ENCODE measurements around the gene ATXN10.

ATXN10 gene

DNA sequence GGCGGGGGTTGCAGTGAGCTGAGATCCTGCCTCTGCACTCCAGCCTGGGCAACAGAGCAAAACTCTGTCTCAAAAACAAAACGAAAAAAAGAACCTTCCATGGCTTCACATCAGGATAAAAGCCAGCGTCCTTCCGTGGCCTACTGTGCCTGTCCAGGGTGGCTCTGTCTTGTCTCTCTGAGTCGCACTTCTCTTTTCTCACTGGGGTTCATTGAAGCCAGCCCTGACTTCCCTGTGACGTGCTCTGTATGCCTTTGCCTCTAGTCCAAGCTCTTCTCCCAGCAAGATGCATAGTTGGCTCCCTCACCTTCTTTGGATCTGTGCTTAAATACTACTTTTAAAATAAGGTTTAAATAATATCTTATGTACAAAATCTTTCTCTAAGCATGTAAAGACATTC, 11.6 kb downstream of the ATXN10 start:
- H3K4me1 ChIP-seq (ENCODE audit: control insufficient read depth in 1 of 2, insufficient read depth in 2 of 2, low read length in 2 of 2), result peaks cover 19 to 62% of the 10 kb centered on the region in 2 donors
- H3K27me3 ChIP-seq (ENCODE audit: low read depth, low read length), result no peaks in the 10 kb centered on the region
- no peaks in the 10 kb centered on the region for H3K9me3 ChIP-seq (ENCODE audit: control insufficient read depth in 1 of 2, low read length in 2 of 2)
- no peak overlapping the region for H3K4me3 ChIP-seq (ENCODE audit: low read depth in 1 of 2, low read length in 2 of 2)
- H3K27ac ChIP-seq (ENCODE audit: low read length), result no peak overlapping the region
- no peaks in the 10 kb centered on the region for H3K36me3 ChIP-seq (ENCODE audit: control insufficient read depth in 1 of 2, insufficient read depth in 2 of 2, low read length in 2 of 2)

DNA sequence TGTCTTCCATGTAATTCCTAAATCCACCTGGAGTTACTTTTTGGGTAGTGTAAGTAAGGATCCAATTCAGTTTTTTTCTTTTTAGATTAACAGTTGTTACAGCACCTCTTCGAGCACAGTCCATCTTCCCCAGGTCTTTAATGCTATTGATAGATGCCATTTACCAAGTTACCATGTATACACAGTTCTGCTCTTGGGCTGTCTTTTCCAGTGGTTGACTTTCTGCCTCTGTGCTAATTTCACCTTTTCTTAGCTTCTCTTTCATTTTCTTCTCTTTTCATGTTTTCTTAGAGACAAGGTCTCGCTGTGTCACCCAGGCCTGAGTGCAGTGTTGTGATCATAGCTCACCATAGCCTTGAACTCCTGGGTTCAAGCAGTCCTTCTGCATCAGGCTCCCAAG, 12.0 kb downstream of the ATXN10 start:
- Histone ChIP-seq H3K4me3 (ENCODE audit: low read depth in 1 of 2, low read length in 2 of 2) (no peak overlapping the region), H3K27ac (ENCODE audit: low read length) (no peak overlapping the region), H3K36me3 (ENCODE audit: control insufficient read depth in 1 of 2, insufficient read depth in 2 of 2, low read length in 2 of 2) (no peaks in the 10 kb centered on the region), H3K27me3 (ENCODE audit: low read depth, low read length) (no peaks in the 10 kb centered on the region), H3K4me1 (ENCODE audit: control insufficient read depth in 1 of 2, insufficient read depth in 2 of 2, low read length in 2 of 2) (peaks cover 19 to 62% of the 10 kb centered on the region in 2 donors), H3K9me3 (ENCODE audit: control insufficient read depth in 1 of 2, low read length in 2 of 2) (no peaks in the 10 kb centered on the region)

DNA sequence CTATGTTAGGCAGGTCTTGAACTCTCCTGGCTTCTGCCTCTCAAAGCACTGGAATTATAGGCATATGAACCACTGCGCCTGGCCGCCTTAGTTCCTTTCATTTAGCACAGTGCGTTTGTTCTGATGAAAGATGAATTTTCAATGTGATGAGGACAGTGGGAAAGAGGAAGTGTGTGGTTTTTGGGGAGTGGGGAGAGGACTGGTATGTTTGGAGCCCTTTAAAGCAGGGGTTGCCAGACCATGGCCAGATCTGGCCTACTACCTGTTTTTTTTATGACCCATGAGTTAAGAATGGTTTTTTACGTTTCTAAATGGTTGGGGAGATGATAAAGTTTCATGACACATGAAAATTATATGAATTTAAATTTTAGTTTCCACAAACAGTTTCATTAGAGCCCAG, 12.5 kb downstream of the ATXN10 start:
- H3K9me3 ChIP-seq (ENCODE audit: control insufficient read depth in 1 of 2, low read length in 2 of 2), result no peaks in the 10 kb centered on the region
- H3K4me3 ChIP-seq (ENCODE audit: low read depth in 1 of 2, low read length in 2 of 2), result no peak overlapping the region
- H3K36me3 ChIP-seq (ENCODE audit: control insufficient read depth in 1 of 2, insufficient read depth in 2 of 2, low read length in 2 of 2), result no peaks in the 10 kb centered on the region
- H3K27me3 ChIP-seq (ENCODE audit: low read depth, low read length), result no peaks in the 10 kb centered on the region
- no peak overlapping the region for H3K27ac ChIP-seq (ENCODE audit: low read length)
- H3K4me1 ChIP-seq (ENCODE audit: control insufficient read depth in 1 of 2, insufficient read depth in 2 of 2, low read length in 2 of 2), result peaks cover 19 to 62% of the 10 kb centered on the region in 2 donors

DNA sequence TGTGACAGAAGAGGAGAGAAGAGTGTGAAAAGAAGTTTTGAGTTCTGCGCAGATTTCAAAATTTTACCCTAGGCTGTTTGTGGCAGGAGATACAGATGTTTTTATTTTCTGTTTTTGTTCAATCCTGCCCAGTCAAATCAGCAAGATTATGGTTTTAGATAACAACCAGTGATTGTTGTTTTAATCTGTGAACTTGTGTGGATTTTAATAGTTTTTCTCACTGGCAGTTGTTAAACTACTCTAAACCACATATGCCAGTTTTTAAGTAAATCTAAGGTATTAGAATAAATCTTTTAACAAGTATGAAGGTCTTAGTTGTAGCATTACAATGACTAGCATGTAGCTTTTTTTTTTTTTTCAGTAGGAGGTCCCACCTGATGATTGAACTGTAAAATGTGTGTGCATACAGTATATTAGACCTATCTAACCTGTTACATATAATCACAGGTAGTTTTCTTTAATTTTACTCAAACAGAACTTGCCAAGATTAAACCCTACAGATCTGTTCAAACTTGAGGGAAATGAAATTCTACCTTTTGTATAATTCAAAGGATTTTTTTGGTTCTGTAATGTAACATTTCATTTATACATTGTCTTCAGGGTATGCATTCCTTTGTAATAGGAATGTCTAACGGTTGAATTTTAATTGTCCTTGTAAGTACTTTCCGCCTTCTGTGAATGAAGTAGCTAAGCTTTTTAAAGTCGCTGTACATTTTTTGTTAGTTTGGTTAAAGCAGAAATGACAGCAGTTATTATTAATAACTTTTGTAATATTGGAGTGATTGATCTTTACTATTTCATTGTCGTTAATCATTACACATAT, 13.3 kb downstream of the ATXN10 start:
- H3K9me3 ChIP-seq (ENCODE audit: control insufficient read depth in 1 of 2, low read length in 2 of 2), result no peaks in the 10 kb centered on the region
- no peak overlapping the region for H3K27ac ChIP-seq (ENCODE audit: low read length)
- H3K36me3 ChIP-seq (ENCODE audit: control insufficient read depth in 1 of 2, insufficient read depth in 2 of 2, low read length in 2 of 2), result no peaks in the 10 kb centered on the region
- no peaks in the 10 kb centered on the region for H3K27me3 ChIP-seq (ENCODE audit: low read depth, low read length)
- no peak overlapping the region for H3K4me3 ChIP-seq (ENCODE audit: low read depth in 1 of 2, low read length in 2 of 2)
- H3K4me1 ChIP-seq (ENCODE audit: control insufficient read depth in 1 of 2, insufficient read depth in 2 of 2, low read length in 2 of 2), result peaks cover 19 to 62% of the 10 kb centered on the region in 2 donors

DNA sequence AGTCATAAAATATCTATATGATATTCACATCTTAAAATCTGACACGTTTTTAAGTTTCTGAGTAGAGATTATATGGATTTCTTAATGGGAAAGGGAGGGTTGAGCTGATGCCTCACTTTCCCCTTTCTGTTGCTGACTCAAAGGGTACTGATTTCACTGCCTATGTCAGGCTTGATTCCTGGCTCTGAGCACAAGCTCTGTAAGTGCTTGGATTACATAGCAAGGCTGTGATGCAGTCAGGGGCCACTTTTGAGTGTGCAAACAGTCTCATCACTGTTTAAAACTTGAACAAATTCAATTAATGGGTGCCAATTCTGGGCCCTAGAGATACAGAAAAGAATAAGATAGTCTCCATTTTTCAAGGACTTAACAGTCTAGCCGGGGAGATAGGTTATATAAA, 14.4 kb downstream of the ATXN10 start:
- peaks cover 19 to 57% of the 10 kb centered on the region in 2 donors for H3K4me1 ChIP-seq (ENCODE audit: control insufficient read depth in 1 of 2, insufficient read depth in 2 of 2, low read length in 2 of 2)
- no peaks in the 10 kb centered on the region for H3K9me3 ChIP-seq (ENCODE audit: control insufficient read depth in 1 of 2, low read length in 2 of 2)
- H3K27ac ChIP-seq (ENCODE audit: low read length), result peak overlapping the region; percentile 20
- H3K27me3 ChIP-seq (ENCODE audit: low read depth, low read length), result no peaks in the 10 kb centered on the region
- no peak overlapping the region for H3K4me3 ChIP-seq (ENCODE audit: low read depth in 1 of 2, low read length in 2 of 2)
- peaks cover 0 to 4% of the 10 kb centered on the region in 2 donors for H3K36me3 ChIP-seq (ENCODE audit: control insufficient read depth in 1 of 2, insufficient read depth in 2 of 2, low read length in 2 of 2)

DNA sequence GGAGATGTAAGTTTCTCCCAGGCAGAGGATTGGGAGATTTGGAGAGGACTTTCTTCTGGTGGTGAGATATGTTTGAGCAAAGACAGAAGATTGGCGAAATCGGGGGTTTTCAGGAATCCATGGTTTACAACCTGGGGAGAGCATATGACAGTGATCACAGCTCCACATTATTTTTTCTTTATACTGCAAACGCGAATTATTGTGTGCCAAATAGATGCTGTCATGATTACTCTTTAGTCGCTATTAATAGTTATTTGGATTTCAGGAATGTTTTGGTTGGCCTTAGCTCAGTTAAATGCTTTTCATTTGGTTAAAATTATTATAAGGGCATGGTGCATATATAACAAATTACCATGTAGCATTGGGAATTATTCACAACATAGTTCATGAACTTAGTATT, 15.2 kb downstream of the ATXN10 start:
- Histone ChIP-seq H3K4me3 (ENCODE audit: low read depth in 1 of 2, low read length in 2 of 2) (no peak overlapping the region), H3K27ac (ENCODE audit: low read length) (no peak overlapping the region), H3K27me3 (ENCODE audit: low read depth, low read length) (no peaks in the 10 kb centered on the region), H3K9me3 (ENCODE audit: control insufficient read depth in 1 of 2, low read length in 2 of 2) (no peaks in the 10 kb centered on the region), H3K4me1 (ENCODE audit: control insufficient read depth in 1 of 2, insufficient read depth in 2 of 2, low read length in 2 of 2) (peaks cover 11 to 49% of the 10 kb centered on the region in 2 donors), H3K36me3 (ENCODE audit: control insufficient read depth in 1 of 2, insufficient read depth in 2 of 2, low read length in 2 of 2) (peaks cover 0 to 6% of the 10 kb centered on the region in 2 donors)

DNA sequence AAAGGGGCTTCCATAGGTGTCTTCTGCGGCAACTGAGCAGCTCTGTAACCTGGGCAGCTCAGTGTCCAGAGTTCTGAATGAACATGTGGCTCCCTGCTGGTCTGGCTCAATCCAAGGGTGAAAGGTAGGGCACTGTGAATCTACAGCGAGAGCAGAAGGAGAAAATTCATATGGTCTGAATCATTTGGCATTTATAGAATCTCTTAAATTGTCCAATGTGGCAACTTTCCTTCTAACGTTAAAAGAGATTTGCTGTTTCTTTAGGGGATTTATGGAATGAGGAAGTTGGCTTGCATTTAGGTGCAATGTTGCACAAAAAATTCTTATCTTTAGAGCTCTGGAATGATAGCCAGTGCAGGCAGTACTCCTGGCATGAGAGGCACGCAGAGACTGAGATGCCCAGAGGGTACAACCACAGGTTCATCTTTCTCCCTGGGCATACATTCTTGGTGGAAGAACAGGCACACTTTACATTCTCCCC, 17.0 kb downstream of the ATXN10 start:
- Histone ChIP-seq H3K27ac (ENCODE audit: low read length) (no peak overlapping the region), H3K27me3 (ENCODE audit: low read depth, low read length) (no peaks in the 10 kb centered on the region), H3K36me3 (ENCODE audit: control insufficient read depth in 1 of 2, insufficient read depth in 2 of 2, low read length in 2 of 2) (peaks cover 8 to 14% of the 10 kb centered on the region in 2 donors), H3K4me1 (ENCODE audit: control insufficient read depth in 1 of 2, insufficient read depth in 2 of 2, low read length in 2 of 2) (peaks cover 8 to 34% of the 10 kb centered on the region in 2 donors), H3K9me3 (ENCODE audit: control insufficient read depth in 1 of 2, low read length in 2 of 2) (no peaks in the 10 kb centered on the region), H3K4me3 (ENCODE audit: low read depth in 1 of 2, low read length in 2 of 2) (no peak overlapping the region)

DNA sequence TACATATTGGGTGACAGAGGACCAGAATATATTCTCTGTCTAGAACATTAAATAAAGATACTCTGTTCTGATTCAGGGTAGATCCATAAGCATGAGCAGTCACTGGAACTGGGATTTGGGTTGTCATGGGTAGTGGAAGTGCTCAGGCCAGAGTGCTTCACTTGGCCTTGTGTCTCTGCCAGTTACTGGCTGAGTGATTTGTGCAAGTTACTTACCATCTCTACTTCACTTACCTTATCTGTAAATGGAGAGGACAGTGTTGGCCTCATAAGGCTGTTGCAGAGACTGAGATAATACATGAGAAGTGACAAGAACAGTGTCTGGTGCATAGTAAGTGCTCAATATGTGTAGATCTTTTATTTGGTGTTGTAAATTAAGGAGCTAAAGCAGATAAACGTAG, 17.6 kb downstream of the ATXN10 start:
- H3K36me3 ChIP-seq (ENCODE audit: control insufficient read depth in 1 of 2, insufficient read depth in 2 of 2, low read length in 2 of 2), result peaks cover 10 to 17% of the 10 kb centered on the region in 2 donors
- no peak overlapping the region for H3K27ac ChIP-seq (ENCODE audit: low read length)
- H3K4me3 ChIP-seq (ENCODE audit: low read depth in 1 of 2, low read length in 2 of 2), result no peak overlapping the region
- H3K9me3 ChIP-seq (ENCODE audit: control insufficient read depth in 1 of 2, low read length in 2 of 2), result no peaks in the 10 kb centered on the region
- peaks cover 5 to 28% of the 10 kb centered on the region in 2 donors for H3K4me1 ChIP-seq (ENCODE audit: control insufficient read depth in 1 of 2, insufficient read depth in 2 of 2, low read length in 2 of 2)
- H3K27me3 ChIP-seq (ENCODE audit: low read depth, low read length), result no peaks in the 10 kb centered on the region

DNA sequence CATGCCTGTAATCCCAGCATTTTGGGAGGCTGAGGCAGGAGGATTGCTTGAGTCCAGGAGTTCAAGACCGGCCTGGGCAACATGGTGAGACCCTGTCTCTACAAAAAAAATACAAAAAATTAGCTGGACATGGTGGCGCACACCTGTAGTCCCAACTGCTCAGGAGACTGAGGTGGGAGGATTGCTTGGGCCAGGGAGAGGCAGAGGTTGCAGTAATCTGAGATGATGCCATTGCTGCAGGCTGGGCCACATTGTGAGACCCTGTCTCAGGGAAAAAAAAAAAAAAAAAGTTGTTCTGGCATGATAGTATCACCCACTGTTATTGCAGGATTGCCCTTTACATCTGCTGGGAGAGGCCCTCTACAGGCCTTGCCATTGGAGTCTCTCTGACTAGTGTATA, 18.4 kb downstream of the ATXN10 start:
- Histone ChIP-seq H3K27ac (ENCODE audit: low read length) (no peak overlapping the region), H3K27me3 (ENCODE audit: low read depth, low read length) (no peaks in the 10 kb centered on the region), H3K4me3 (ENCODE audit: low read depth in 1 of 2, low read length in 2 of 2) (no peak overlapping the region), H3K36me3 (ENCODE audit: control insufficient read depth in 1 of 2, insufficient read depth in 2 of 2, low read length in 2 of 2) (peaks cover 10 to 17% of the 10 kb centered on the region in 2 donors), H3K9me3 (ENCODE audit: control insufficient read depth in 1 of 2, low read length in 2 of 2) (no peaks in the 10 kb centered on the region), H3K4me1 (ENCODE audit: control insufficient read depth in 1 of 2, insufficient read depth in 2 of 2, low read length in 2 of 2) (peaks cover 5 to 25% of the 10 kb centered on the region in 2 donors)

DNA sequence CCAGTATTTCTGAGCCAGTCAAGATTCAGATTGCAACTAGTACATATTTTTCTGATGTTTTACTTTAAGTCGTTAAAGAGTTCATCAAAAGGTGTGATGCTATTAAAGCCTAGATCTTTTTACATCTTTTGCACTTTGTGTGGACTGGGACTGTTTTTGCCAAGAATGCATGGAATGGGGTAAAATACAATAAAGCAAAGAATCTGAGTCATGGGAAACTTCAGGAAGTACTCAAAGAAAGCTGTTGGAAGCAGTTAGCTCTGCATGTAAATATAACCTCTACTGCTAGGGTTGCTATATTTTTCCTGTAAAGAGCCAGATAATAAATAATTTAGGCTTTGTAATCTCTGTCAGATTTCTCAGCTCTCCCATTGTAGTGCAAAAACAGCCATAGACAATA, 20.9 kb downstream of the ATXN10 start:
- no peaks in the 10 kb centered on the region for H3K27me3 ChIP-seq (ENCODE audit: low read depth, low read length)
- peaks cover 0 to under 1% of the 10 kb centered on the region in 2 donors for H3K4me1 ChIP-seq (ENCODE audit: control insufficient read depth in 1 of 2, insufficient read depth in 2 of 2, low read length in 2 of 2)
- H3K9me3 ChIP-seq (ENCODE audit: control insufficient read depth in 1 of 2, low read length in 2 of 2), result no peaks in the 10 kb centered on the region
- H3K36me3 ChIP-seq (ENCODE audit: control insufficient read depth in 1 of 2, insufficient read depth in 2 of 2, low read length in 2 of 2), result peaks cover 10 to 28% of the 10 kb centered on the region in 2 donors
- no peak overlapping the region for H3K4me3 ChIP-seq (ENCODE audit: low read depth in 1 of 2, low read length in 2 of 2)
- H3K27ac ChIP-seq (ENCODE audit: low read length), result no peak overlapping the region

DNA sequence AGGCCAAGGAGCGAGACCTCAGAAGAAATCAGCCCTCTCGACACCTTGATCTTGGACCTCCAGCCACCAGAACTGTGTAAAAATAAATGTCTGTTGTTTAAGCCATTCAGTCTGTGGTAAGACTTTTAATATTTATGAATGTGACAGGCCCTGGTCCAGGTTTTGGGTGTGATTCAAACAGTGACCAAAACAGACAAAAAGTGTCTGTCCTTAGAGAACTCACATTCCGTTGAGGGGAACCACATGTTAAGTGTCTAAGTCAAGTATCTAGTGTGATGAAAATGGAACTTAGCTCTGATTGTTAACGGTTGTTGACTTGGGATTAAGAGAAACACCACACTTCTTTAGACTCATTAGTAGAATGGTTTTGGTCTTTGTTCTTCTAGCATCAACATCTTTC, 22.2 kb downstream of the ATXN10 start:
- H3K27me3 ChIP-seq (ENCODE audit: low read depth, low read length), result no peaks in the 10 kb centered on the region
- H3K4me3 ChIP-seq (ENCODE audit: low read depth in 1 of 2, low read length in 2 of 2), result no peak overlapping the region
- no peaks in the 10 kb centered on the region for H3K4me1 ChIP-seq (ENCODE audit: control insufficient read depth in 1 of 2, insufficient read depth in 2 of 2, low read length in 2 of 2)
- peaks cover 10 to 33% of the 10 kb centered on the region in 2 donors for H3K36me3 ChIP-seq (ENCODE audit: control insufficient read depth in 1 of 2, insufficient read depth in 2 of 2, low read length in 2 of 2)
- H3K9me3 ChIP-seq (ENCODE audit: control insufficient read depth in 1 of 2, low read length in 2 of 2), result no peaks in the 10 kb centered on the region
- H3K27ac ChIP-seq (ENCODE audit: low read length), result no peak overlapping the region

DNA sequence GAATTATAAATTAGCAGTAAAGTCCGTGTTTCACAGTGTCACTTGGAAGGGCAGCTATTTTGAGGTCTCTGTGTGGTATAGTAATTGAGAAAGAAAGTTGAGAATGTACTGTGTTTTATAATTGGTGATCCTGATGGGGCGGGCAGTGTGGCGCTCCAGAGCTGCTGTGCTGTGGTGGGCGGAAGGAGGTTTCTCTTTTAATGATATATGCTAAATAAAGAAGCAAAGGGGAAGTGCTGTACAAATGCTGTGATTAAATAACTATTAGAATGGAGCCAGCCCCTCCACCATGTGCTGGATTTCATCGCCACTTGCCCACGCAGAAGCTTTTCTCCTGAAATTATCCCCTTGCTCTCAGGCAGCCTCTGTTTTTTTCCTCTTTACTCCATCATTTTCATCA, 24.6 kb downstream of the ATXN10 start:
- H3K9me3 ChIP-seq (ENCODE audit: control insufficient read depth in 1 of 2, low read length in 2 of 2), result no peaks in the 10 kb centered on the region
- H3K27me3 ChIP-seq (ENCODE audit: low read depth, low read length), result no peaks in the 10 kb centered on the region
- no peak overlapping the region for H3K27ac ChIP-seq (ENCODE audit: low read length)
- no peak overlapping the region for H3K4me3 ChIP-seq (ENCODE audit: low read depth in 1 of 2, low read length in 2 of 2)
- H3K4me1 ChIP-seq (ENCODE audit: control insufficient read depth in 1 of 2, insufficient read depth in 2 of 2, low read length in 2 of 2), result no peaks in the 10 kb centered on the region
- H3K36me3 ChIP-seq (ENCODE audit: control insufficient read depth in 1 of 2, insufficient read depth in 2 of 2, low read length in 2 of 2), result peaks cover 20 to 40% of the 10 kb centered on the region in 2 donors

Data from muscle layer of duodenum (tissue), 2 donors.